Mesodermal cell (in vitro differentiated cells): ENCODE data around the gene GATB.

Experiments
- H3K27ac ChIP-seq: 2 replicates; pipeline ENCODE4 v1.7.0; 2013; ENCODE audit warnings: mild to moderate bottlenecking, low read depth, low read length, moderate library complexity; ENCODE audit not compliant: severe bottlenecking
- H3K36me3 ChIP-seq: 2 replicates; pipeline ENCODE4 v1.7.1; 2013; ENCODE audit warnings: mild to moderate bottlenecking, low read length, moderate library complexity; ENCODE audit not compliant: control insufficient read depth, insufficient read depth
- H3K4me1 ChIP-seq: one replicate; pipeline ENCODE4 v1.7.1; 2013; ENCODE audit warnings: mild to moderate bottlenecking, low read length; ENCODE audit not compliant: insufficient read depth, control insufficient read depth, poor library complexity, severe bottlenecking
- H3K4me3 ChIP-seq: 2 replicates; pipeline ENCODE4 v1.7.0; 2013; ENCODE audit warnings: low read length, control low read depth, mild to moderate bottlenecking; ENCODE audit not compliant: insufficient read depth, poor library complexity, severe bottlenecking; ENCODE audit errors: extremely low read depth
- H3K9me3 ChIP-seq: 2 replicates; pipeline ENCODE4 v1.7.1; 2013; ENCODE audit warnings: mild to moderate bottlenecking, low read length, moderate library complexity; ENCODE audit not compliant: control insufficient read depth
- WGBS, 2 experiments: methylation state at CpG; one replicate each; pipeline ENCODE4 v1.1.5; 2013; ENCODE audit warnings: missing lambda C conversion rate in 2 of 2; ENCODE audit not compliant: insufficient coverage in 2 of 2; 5-methylcytosine and 5-hydroxymethylcytosine counted together

Gene GATB

GRCh38 chr4:151638295-151638858, 122.4 kb downstream of the GATB start:
- no peaks in the 10 kb centered on the region for H3K9me3 ChIP-seq
- H3K27ac ChIP-seq = no peak overlapping the region
- no peaks in the 10 kb centered on the region for H3K36me3 ChIP-seq
- H3K4me3 ChIP-seq = no peak overlapping the region
- 80% methylated on average over 1 of the region's 1 CpG; no CpG with 5 or more reads in 1 of the 2 experiments for WGBS, 2 experiments
- no peaks in the 10 kb centered on the region for H3K4me1 ChIP-seq

GRCh38 chr4:151631349-151631748, 129.5 kb downstream of the GATB start:
- Histone ChIP-seq H3K27ac (no peak overlapping the region), H3K36me3 (no peaks in the 10 kb centered on the region), H3K4me3 (no peak overlapping the region), H3K9me3 (no peaks in the 10 kb centered on the region), H3K4me1 (peaks cover 5% of the 10 kb centered on the region)

- WGBS, 2 experiments = 92 to 93% methylated on average over 6 to 8 of the region's 10 CpGs
- Histone ChIP-seq H3K27ac (no peak overlapping the region), H3K36me3 (no peaks in the 10 kb centered on the region), H3K9me3 (no peaks in the 10 kb centered on the region), H3K4me3 (no peak overlapping the region), H3K4me1 (peaks cover 5% of the 10 kb centered on the region)
These were observed 131.6 kb downstream of the GATB start for GRCh38 chr4:151629097-151629783.

GRCh38 chr4:151628001-151628608, 132.7 kb downstream of the GATB start:
- Histone ChIP-seq H3K9me3 (no peaks in the 10 kb centered on the region), H3K4me1 (peaks cover 5% of the 10 kb centered on the region), H3K27ac (no peak overlapping the region), H3K4me3 (no peak overlapping the region), H3K36me3 (no peaks in the 10 kb centered on the region)
- 90 to 96% methylated on average over 2 to 4 of the region's 5 CpGs for WGBS, 2 experiments

GRCh38 chr4:151627491-151627890, 133.3 kb downstream of the GATB start:
- Histone ChIP-seq H3K4me1 (peaks cover 5% of the 10 kb centered on the region), H3K9me3 (no peaks in the 10 kb centered on the region), H3K36me3 (no peaks in the 10 kb centered on the region), H3K4me3 (no peak overlapping the region), H3K27ac (no peak overlapping the region)
- WGBS, 2 experiments = no CpG with 5 or more reads among the region's 1 CpG

- Histone ChIP-seq H3K4me1 (peaks cover 5% of the 10 kb centered on the region), H3K4me3 (no peak overlapping the region), H3K27ac (no peak overlapping the region), H3K9me3 (no peaks in the 10 kb centered on the region), H3K36me3 (no peaks in the 10 kb centered on the region)
- WGBS, 2 experiments = 89 to 100% methylated on average over 1 to 2 of the region's 3 CpGs
These were observed 134.1 kb downstream of the GATB start for GRCh38 chr4:151626751-151627150.

- H3K9me3 ChIP-seq = no peaks in the 10 kb centered on the region
- H3K4me3 ChIP-seq = no peak overlapping the region
- peaks cover 5% of the 10 kb centered on the region for H3K4me1 ChIP-seq
- no peak overlapping the region for H3K27ac ChIP-seq
- H3K36me3 ChIP-seq = no peaks in the 10 kb centered on the region
- 89% methylated on average over 3 of the region's 3 CpGs; no CpG with 5 or more reads in 1 of the 2 experiments for WGBS, 2 experiments
These were observed 134.6 kb downstream of the GATB start for GRCh38 chr4:151626228-151626627.

- Histone ChIP-seq H3K27ac (no peak overlapping the region), H3K4me1 (peaks cover 5% of the 10 kb centered on the region), H3K36me3 (no peaks in the 10 kb centered on the region), H3K9me3 (no peaks in the 10 kb centered on the region), H3K4me3 (no peak overlapping the region)
- WGBS, 2 experiments = 86 to 93% methylated on average over 13 of the region's 14 CpGs
These were observed 135.9 kb downstream of the GATB start for GRCh38 chr4:151624626-151625565.
